Sigmoid colon (tissue), 7 donors: Measurements from ENCODE around the gene ROPN1L. TPM values are rescaled to one million over a fixed set of nuclear protein-coding genes. Genes with fewer than 3 reads are reported as not detected.
"Not testable (repeated sequence)": the region's sequence is repeated elsewhere in the genome, so short reads cannot be mapped to it uniquely, and the experiment has no call there.

ENCODE experiments used
- DNase-seq: peaks from one replicate; pipeline ENCODE4 v3.0.0-alpha.2; 2019
- H3K27ac ChIP-seq, 4 donors: fragments of 200-600 bp; sonication (generic); one replicate each; pipeline ENCODE4 v1.5.1; 2016 to 2019; ENCODE audit warnings: mild to moderate bottlenecking in 1 of 4
- H3K27me3 ChIP-seq, 3 donors: fragments of 200-600 bp; sonication (generic); one replicate each; pipeline ENCODE4 v1.5.1; 2019; ENCODE audit warnings: mild to moderate bottlenecking in 1 of 3
- H3K36me3 ChIP-seq, 4 donors: fragments of 200-600 bp; sonication (generic); one replicate each; pipeline ENCODE4 v1.5.1; 2016 to 2019
- H3K4me1 ChIP-seq, 4 donors: fragments of 200-600 bp; sonication (generic); one replicate each; pipeline ENCODE4 v1.5.1; 2017 to 2019
- H3K4me3 ChIP-seq, 4 donors: fragments of 200-600 bp; sonication (generic); one replicate each; pipeline ENCODE4 v1.5.1; 2017 to 2019; ENCODE audit warnings: mild to moderate bottlenecking in 2 of 4, moderate library complexity in 1 of 4
- H3K9me3 ChIP-seq, 4 donors: fragments of 200-600 bp in 3 of 4; sonication (generic) in 3 of 4; one replicate each; pipeline versions ENCODE4 v1.5.1 to v1.6.1; 2013 to 2019
- CTCF ChIP-seq, 4 experiments: fragments of 450-650 bp in 3 of 4; fragments of 200-600 bp in 1 of 4; IDR thresholded peaks; one replicate each; pipeline ENCODE4 v1.5.1; 2016 to 2019; ENCODE audit warnings: antibody characterized with exemption in 4 of 4, mild to moderate bottlenecking in 3 of 4, moderate library complexity in 2 of 4
- EP300 ChIP-seq, 4 donors: sonication (generic); formaldehyde crosslinking; IDR thresholded peaks; one replicate each; pipeline ENCODE4 v1.6.1; 2017; ENCODE audit warnings: antibody characterized with exemption in 4 of 4
- POLR2A ChIP-seq, 2 donors: fragments of 450-650 bp; IDR thresholded peaks; one replicate each; pipeline ENCODE4 v1.6.1; 2016; ENCODE audit warnings: antibody characterized with exemption in 2 of 2, mild to moderate bottlenecking in 2 of 2, moderate library complexity in 2 of 2
- POLR2AphosphoS5 ChIP-seq, 4 donors: sonication (generic); formaldehyde crosslinking; IDR thresholded peaks; one replicate each; pipeline ENCODE4 v1.6.1; 2017; ENCODE audit warnings: antibody characterized with exemption in 4 of 4
- WGBS, 2 donors: extraction: QIAGEN DNeasy Blood & Tissue Kit; methylation state at CpG; one replicate each; pipeline ENCODE4 v1.1.7; 2013; 5-methylcytosine and 5-hydroxymethylcytosine counted together
- intact Hi-C: fragments of 100-400 bp; cut with DNase I; formaldehyde crosslinking; loops from one replicate; pipeline ENCODE4 v1.15.1; 2023
- polyA plus RNA-seq, 3 donors: library from polyadenylated mRNA; stranded (reverse); fragments of 200-250 nt; gene quantifications; one replicate each; pipeline ENCODE4 v1.2.3, GENCODE V29; 2013
- total RNA-seq, 4 donors: library from RNA; depleted of rRNA; stranded (reverse); fragments of >200 nt; gene quantifications; one replicate each; pipeline ENCODE4 v1.1.0, GENCODE V29; 2016
- donor health status: healthy with polysubstance abuse.
- donor health status: Bipolar disorder and iron deficiency.
- donor health status: healthy.

Gene ROPN1L
- total and polyA plus RNA-seq, 7 donors, result 0.35 to 2.4 (median 1.3) TPM; not detected in 3

GRCh38 chr5:10489810-10490426 is 48.2 kb downstream of the ROPN1L start:
- intact Hi-C loops, result no loop called here
- Histone ChIP-seq H3K9me3 (no peaks in the 10 kb centered on the region), H3K36me3 (no peaks in the 10 kb centered on the region), H3K27ac (no peak overlapping the region), H3K4me1 (no peaks in the 10 kb centered on the region), H3K27me3 (peaks cover 0 to 9% (median 0%) of the 10 kb centered on the region in 3 donors), H3K4me3 (no peak overlapping the region)
- TF ChIP-seq CTCF (IDR thresholded peaks at IDR 0.05) (no peak), POLR2AphosphoS5 (IDR thresholded peaks at IDR 0.05) (no peak), POLR2A (IDR thresholded peaks at IDR 0.05) (no peak), EP300 (IDR thresholded peaks at IDR 0.05) (no peak)
- no peak for DNase-seq
- WGBS, 2 donors, result 45 to 74% methylated on average over 8 of the region's 8 CpGs

GRCh38 chr5:10490927-10491672 is 49.4 kb downstream of the ROPN1L start:
- DNase-seq, result no peak
- WGBS, 2 donors, result 76 to 84% methylated on average over 14 of the region's 14 CpGs
- H3K27ac ChIP-seq, result no peak overlapping the region
- H3K4me1 ChIP-seq, result no peaks in the 10 kb centered on the region
- TF ChIP-seq POLR2A (IDR thresholded peaks at IDR 0.05) (no peak), CTCF (IDR thresholded peaks at IDR 0.05) (no peak), EP300 (IDR thresholded peaks at IDR 0.05) (no peak), POLR2AphosphoS5 (IDR thresholded peaks at IDR 0.05) (no peak)
- no peaks in the 10 kb centered on the region for H3K9me3 ChIP-seq
- H3K36me3 ChIP-seq, result no peaks in the 10 kb centered on the region
- H3K27me3 ChIP-seq, result peaks cover 0 to 9% (median 0%) of the 10 kb centered on the region in 3 donors
- intact Hi-C loops, result no loop called here
- no peak overlapping the region for H3K4me3 ChIP-seq

DNA sequence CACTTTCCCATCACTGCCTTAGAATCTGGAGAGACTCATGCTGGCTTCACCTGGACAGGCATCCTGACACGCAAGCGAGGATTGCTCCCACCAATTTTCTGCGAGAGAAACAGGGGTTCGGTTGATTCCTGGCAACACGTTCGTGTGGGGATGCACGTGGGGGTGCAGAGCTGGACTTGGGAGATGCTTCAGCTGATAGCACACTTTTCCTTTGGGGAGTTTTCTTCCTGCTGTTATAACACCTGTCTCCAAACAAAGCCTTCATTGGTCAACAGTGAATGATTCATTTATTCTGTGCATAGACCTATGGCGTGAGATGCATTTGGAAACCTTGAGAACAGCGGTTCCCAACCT is 50.0 kb downstream of the ROPN1L start:
- TF ChIP-seq CTCF (IDR thresholded peaks at IDR 0.05) (no peak), POLR2AphosphoS5 (IDR thresholded peaks at IDR 0.05) (no peak), POLR2A (IDR thresholded peaks at IDR 0.05) (no peak), EP300 (IDR thresholded peaks at IDR 0.05) (no peak)
- Histone ChIP-seq H3K4me3 (no peak overlapping the region), H3K27me3 (peaks cover 0 to 9% (median 0%) of the 10 kb centered on the region in 3 donors), H3K36me3 (no peaks in the 10 kb centered on the region), H3K4me1 (no peaks in the 10 kb centered on the region), H3K9me3 (no peaks in the 10 kb centered on the region), H3K27ac (no peak overlapping the region)
- 95 to 96% methylated on average over 9 of the region's 9 CpGs for WGBS, 2 donors
- intact Hi-C loops, result no loop called here
- no peak for DNase-seq

DNA sequence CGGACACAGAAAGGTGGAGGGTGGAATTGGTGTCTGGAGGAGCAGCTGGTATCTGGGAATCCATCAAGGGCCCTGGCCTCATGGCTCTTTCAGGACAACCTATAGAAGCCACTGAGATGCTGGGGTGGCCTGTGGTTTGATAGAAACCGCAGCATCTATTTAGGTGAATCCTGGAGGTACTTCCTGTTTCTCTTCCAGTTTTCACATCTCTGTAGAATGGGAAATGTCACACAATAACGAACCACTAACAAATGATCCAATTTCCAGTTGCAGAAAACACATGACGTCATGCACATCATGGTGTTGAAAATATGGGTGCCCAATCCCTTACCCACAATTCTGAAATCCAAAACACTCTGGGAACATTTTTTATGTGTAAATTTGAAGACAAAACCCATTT is 52.2 kb downstream of the ROPN1L start:
- TF ChIP-seq POLR2A (IDR thresholded peaks at IDR 0.05), result no peak
- no peak for TF ChIP-seq EP300 (IDR thresholded peaks at IDR 0.05)
- TF ChIP-seq CTCF (IDR thresholded peaks at IDR 0.05), result no peak
- TF ChIP-seq POLR2AphosphoS5 (IDR thresholded peaks at IDR 0.05), result no peak
- Histone ChIP-seq H3K27ac (no peak overlapping the region), H3K4me3 (no peak overlapping the region), H3K9me3 (no peaks in the 10 kb centered on the region), H3K27me3 (peaks cover 0 to 3% (median 0%) of the 10 kb centered on the region in 3 donors), H3K36me3 (no peaks in the 10 kb centered on the region), H3K4me1 (no peaks in the 10 kb centered on the region)
- WGBS, 2 donors, result 77 to 88% methylated on average over 4 of the region's 4 CpGs
- intact Hi-C loops, result no loop called here
- DNase-seq, result no peak

DNA sequence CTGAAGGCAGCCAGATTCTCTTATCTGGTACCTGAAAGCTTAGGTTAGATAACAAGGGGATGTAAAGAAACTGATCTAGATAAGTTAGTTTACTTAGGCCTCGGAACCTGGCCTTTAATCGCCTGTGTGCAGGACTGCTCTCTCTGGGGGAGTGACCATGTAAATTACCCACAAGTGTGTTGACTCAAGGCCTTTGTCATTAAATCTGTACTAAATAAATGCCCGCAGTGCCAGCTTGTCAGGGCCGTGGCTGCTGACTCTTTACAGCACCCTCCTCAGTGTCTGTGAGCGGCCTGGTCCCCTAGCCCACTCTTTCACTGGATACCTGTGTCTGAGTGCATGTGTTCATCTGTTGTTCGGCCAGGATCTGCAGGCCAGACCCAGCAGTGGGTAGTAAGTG is 52.8 kb downstream of the ROPN1L start:
- H3K9me3 ChIP-seq, H3K27me3 ChIP-seq, H3K27ac ChIP-seq, H3K4me3 ChIP-seq, intact Hi-C loops, H3K36me3 ChIP-seq, H3K4me1 ChIP-seq, DNase-seq: not testable (repeated sequence)
- WGBS, 2 donors, result 58 to 83% methylated on average over 6 of the region's 6 CpGs
